ENCODE results near the gene IQSEC3. TPM values are rescaled to one million over a fixed set of nuclear protein-coding genes. Genes with fewer than 3 reads are reported as not detected.

IQSEC3 gene
- total RNA-seq, 1 experiment from 2014 or later, result not detected

DNA sequence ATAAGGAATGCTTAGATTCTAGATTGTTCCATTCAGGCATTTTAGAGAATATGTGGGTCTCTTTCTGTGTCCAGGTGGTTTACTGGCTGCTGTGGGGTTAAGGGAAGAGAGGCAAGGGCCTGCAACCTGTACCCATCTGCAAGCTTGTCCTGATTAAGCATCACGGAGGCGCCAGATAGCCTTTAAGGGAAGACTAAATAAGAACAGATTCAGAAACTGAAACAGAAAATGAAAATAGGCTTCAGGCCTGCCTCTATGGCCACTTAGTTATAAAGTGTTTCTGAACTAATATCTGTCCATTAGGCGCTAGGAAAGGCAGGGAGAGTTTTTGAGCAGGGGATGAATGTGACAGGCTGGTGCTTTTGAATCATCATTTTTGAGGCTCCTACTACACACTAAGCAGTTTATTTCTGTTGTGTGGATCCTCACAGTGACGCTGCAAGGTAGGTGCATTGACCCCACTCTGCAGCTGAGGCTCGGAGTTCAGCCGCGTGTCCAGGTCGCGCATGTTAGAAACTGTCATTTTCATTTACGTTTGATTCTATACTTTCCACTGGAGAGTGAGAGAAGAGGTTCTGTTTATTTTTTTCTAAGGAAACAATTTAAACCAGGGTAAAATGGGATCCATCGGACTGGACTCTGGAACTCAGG is 100.0 kb downstream of the IQSEC3 start:
- Histone ChIP-seq H3K27me3 (ENCODE audit: control insufficient read depth, insufficient read depth, low read length) (no peaks in the 10 kb centered on the region), H3K4me1 (ENCODE audit: control insufficient read depth, insufficient read depth, low read length) (no peaks in the 10 kb centered on the region), H3K27ac (ENCODE audit: low read length) (no peak overlapping the region), H3K9me3 (ENCODE audit: control insufficient read depth, insufficient read depth, low read depth, low read length) (no peaks in the 10 kb centered on the region), H3K36me3 (ENCODE audit: control insufficient read depth, insufficient read depth, low read length) (no peaks in the 10 kb centered on the region), H3K4me3 (ENCODE audit: low read depth in 2 of 2, low read length in 2 of 2) (no peak overlapping the region)
- TF ChIP-seq, protein P1, sequence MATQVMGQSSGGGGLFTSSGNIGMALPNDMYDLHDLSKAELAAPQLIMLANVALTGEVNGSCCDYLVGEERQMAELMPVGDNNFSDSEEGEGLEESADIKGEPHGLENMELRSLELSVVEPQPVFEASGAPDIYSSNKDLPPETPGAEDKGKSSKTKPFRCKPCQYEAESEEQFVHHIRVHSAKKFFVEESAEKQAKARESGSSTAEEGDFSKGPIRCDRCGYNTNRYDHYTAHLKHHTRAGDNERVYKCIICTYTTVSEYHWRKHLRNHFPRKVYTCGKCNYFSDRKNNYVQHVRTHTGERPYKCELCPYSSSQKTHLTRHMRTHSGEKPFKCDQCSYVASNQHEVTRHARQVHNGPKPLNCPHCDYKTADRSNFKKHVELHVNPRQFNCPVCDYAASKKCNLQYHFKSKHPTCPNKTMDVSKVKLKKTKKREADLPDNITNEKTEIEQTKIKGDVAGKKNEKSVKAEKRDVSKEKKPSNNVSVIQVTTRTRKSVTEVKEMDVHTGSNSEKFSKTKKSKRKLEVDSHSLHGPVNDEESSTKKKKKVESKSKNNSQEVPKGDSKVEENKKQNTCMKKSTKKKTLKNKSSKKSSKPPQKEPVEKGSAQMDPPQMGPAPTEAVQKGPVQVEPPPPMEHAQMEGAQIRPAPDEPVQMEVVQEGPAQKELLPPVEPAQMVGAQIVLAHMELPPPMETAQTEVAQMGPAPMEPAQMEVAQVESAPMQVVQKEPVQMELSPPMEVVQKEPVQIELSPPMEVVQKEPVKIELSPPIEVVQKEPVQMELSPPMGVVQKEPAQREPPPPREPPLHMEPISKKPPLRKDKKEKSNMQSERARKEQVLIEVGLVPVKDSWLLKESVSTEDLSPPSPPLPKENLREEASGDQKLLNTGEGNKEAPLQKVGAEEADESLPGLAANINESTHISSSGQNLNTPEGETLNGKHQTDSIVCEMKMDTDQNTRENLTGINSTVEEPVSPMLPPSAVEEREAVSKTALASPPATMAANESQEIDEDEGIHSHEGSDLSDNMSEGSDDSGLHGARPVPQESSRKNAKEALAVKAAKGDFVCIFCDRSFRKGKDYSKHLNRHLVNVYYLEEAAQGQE (IDR thresholded peaks at IDR 0.05; ENCODE audit: insufficient read depth in 1 of 2, low read depth in 2 of 2, low read length in 1 of 2), result no peak
- no peak for TF ChIP-seq TCF7L2 (IDR thresholded peaks at IDR 0.05; ENCODE audit: low read depth, low read length)
- no peak for TF ChIP-seq SIN3A (IDR thresholded peaks at IDR 0.05; ENCODE audit: borderline replicate concordance, insufficient read depth, low read depth, low read length)
- no peak for TF ChIP-seq CTCF (IDR thresholded peaks at IDR 0.05)
- no peak for TF ChIP-seq POLR2AphosphoS5 (IDR thresholded peaks at IDR 0.05; ENCODE audit: low read depth, low read length)
- POLR2A ChIA-PET, result no interaction called here
- no TSS peak for BruUV-seq (replicated peaks)
- in situ Hi-C loops (cut with HindIII; ENCODE audit: low pct_unique_long_range_greater_than_20kb, low sequenced_read_pairs) (no loop called here), intact Hi-C loops (cut with micrococcal nuclease; ENCODE audit: unreplicated experiment) (no loop called here)
- CTCF ChIA-PET, result no interaction called here
- DNase-seq (ENCODE audit: low read depth, low spot score) (no peak), ATAC-seq (no peak)

DNA sequence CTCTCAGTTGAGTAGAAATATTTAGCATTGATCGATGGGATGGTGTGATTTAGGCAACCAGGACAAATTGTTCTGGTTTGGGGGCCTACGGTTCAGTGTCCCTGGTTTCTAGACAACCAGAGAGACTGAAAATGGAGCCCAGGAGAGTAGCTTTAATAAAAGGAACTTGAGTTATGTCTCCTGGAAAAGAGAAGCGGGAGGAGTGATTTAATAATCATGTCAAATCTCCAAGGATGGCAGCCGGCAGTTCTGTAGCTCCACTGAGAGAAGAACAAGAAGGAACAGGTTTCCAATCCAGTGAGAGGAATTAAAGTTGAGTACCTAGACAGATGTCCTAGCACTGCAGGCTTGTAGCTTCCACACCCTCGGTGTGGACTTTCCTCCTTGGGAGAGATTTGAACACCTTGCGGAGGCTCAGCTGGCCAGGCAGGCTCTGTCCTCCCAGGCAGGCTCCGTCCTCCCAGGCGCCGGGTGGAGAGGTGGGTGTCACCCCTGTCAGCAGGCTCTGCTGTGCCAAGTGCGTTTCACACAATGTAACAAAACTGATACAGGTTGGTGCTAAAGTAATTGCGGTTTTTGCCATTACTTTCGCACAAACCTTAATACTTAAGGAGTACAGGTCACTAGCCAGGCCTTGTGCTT is 101.5 kb downstream of the IQSEC3 start:
- H3K36me3 ChIP-seq (ENCODE audit: control insufficient read depth, insufficient read depth, low read length), result no peaks in the 10 kb centered on the region
- DNase-seq (ENCODE audit: low read depth, low spot score) (no peak), ATAC-seq (no peak)
- in situ Hi-C loops (cut with HindIII; ENCODE audit: low pct_unique_long_range_greater_than_20kb, low sequenced_read_pairs) (no loop called here), intact Hi-C loops (cut with micrococcal nuclease; ENCODE audit: unreplicated experiment) (no loop called here)
- H3K4me3 ChIP-seq (ENCODE audit: low read depth in 2 of 2, low read length in 2 of 2), result no peak overlapping the region
- H3K4me1 ChIP-seq (ENCODE audit: control insufficient read depth, insufficient read depth, low read length), result no peaks in the 10 kb centered on the region
- H3K27ac ChIP-seq (ENCODE audit: low read length), result no peak overlapping the region
- no peaks in the 10 kb centered on the region for H3K27me3 ChIP-seq (ENCODE audit: control insufficient read depth, insufficient read depth, low read length)
- CTCF ChIA-PET, result no interaction called here
- no peak for TF ChIP-seq CTCF (IDR thresholded peaks at IDR 0.05)
- TF ChIP-seq SIN3A (IDR thresholded peaks at IDR 0.05; ENCODE audit: borderline replicate concordance, insufficient read depth, low read depth, low read length), result no peak
- no peak for TF ChIP-seq POLR2AphosphoS5 (IDR thresholded peaks at IDR 0.05; ENCODE audit: low read depth, low read length)
- no peak for TF ChIP-seq TCF7L2 (IDR thresholded peaks at IDR 0.05; ENCODE audit: low read depth, low read length)
- TF ChIP-seq, protein P1 (IDR thresholded peaks at IDR 0.05; ENCODE audit: insufficient read depth in 1 of 2, low read depth in 2 of 2, low read length in 1 of 2), result no peak
- no peaks in the 10 kb centered on the region for H3K9me3 ChIP-seq (ENCODE audit: control insufficient read depth, insufficient read depth, low read depth, low read length)
- POLR2A ChIA-PET, result no interaction called here
- BruUV-seq (replicated peaks), result no TSS peak
